Esophagus squamous epithelium (tissue), 4 donors: Measurements from ENCODE around the gene BMP10.

ENCODE experiments used
- CTCF ChIP-seq, 6 experiments: fragments of 450-650 bp in 4 of 6; fragments of 200-600 bp in 2 of 6; sonication (generic) in 2 of 6; IDR thresholded peaks; one replicate each; pipeline ENCODE4 v1.5.1; 2016 to 2019; ENCODE audit warnings: antibody characterized with exemption in 6 of 6, mild to moderate bottlenecking in 4 of 6, moderate library complexity in 4 of 6
- POLR2A ChIP-seq, 4 donors: fragments of 450-650 bp; IDR thresholded peaks; one replicate each; pipeline ENCODE4 v1.6.1; 2017; ENCODE audit warnings: antibody characterized with exemption in 4 of 4, mild to moderate bottlenecking in 4 of 4, moderate library complexity in 3 of 4

GRCh38 chr2:68870215-68870614 is 982 bp downstream of the BMP10 start:
- TF ChIP-seq POLR2A (IDR thresholded peaks at IDR 0.05) = no peak
- TF ChIP-seq CTCF (IDR thresholded peaks at IDR 0.05) = no peak
